Smooth muscle cell (in vitro differentiated cells): ENCODE measurements around the gene POU3F1. TPM values are rescaled to one million over a fixed set of nuclear protein-coding genes. Genes with fewer than 3 reads are reported as not detected.

ENCODE experiments used
- DNase-seq: peaks from one replicate; lab custom pipeline; 2025; ENCODE audit not compliant: unreplicated experiment; lab: John Stamatoyannopoulos, UW
- H2AFZ ChIP-seq: fragments of 200-600 bp; sonication (generic); 2 replicates; pipeline ENCODE4 v1.6.0; 2016; ENCODE audit warnings: antibody characterized with exemption, low read depth, mild to moderate bottlenecking
- H3F3A ChIP-seq: fragments of 200-600 bp; sonication (generic); 2 replicates; pipeline ENCODE4 v1.6.0; 2017; ENCODE audit warnings: antibody characterized with exemption, low read depth
- H3K27ac ChIP-seq: fragments of 200-600 bp; sonication (generic); 2 replicates; pipeline ENCODE4 v1.5.1; 2016; ENCODE audit warnings: low read depth, mild to moderate bottlenecking
- H3K27me3 ChIP-seq: fragments of 200-600 bp; sonication (generic); 2 replicates; pipeline ENCODE4 v1.6.1; 2016; ENCODE audit warnings: low read depth, mild to moderate bottlenecking
- H3K36me3 ChIP-seq: fragments of 200-600 bp; sonication (generic); 2 replicates; pipeline ENCODE4 v1.5.1; 2016; ENCODE audit warnings: low read depth
- H3K4me1 ChIP-seq: fragments of 200-600 bp; sonication (generic); 2 replicates; pipeline ENCODE4 v1.5.1; 2016; ENCODE audit warnings: low read depth
- H3K4me2 ChIP-seq: fragments of 200-600 bp; sonication (generic); 2 replicates; pipeline ENCODE4 v1.6.0; 2016; ENCODE audit warnings: mild to moderate bottlenecking
- H3K4me3 ChIP-seq: fragments of 200-600 bp; sonication (generic); 2 replicates; pipeline ENCODE4 v1.5.1; 2016; ENCODE audit warnings: mild to moderate bottlenecking
- H3K79me2 ChIP-seq: fragments of 200-600 bp; sonication (generic); 2 replicates; pipeline ENCODE4 v1.6.0; 2016; ENCODE audit warnings: low read depth, mild to moderate bottlenecking
- H3K9ac ChIP-seq: fragments of 200-600 bp; sonication (generic); 2 replicates; pipeline ENCODE4 v1.6.0; 2016; ENCODE audit warnings: low read depth
- H3K9me3 ChIP-seq: fragments of 200-600 bp; sonication (generic); replicated peaks from 2 replicates; pipeline ENCODE4 v1.5.1; 2016; ENCODE audit warnings: low read depth
- H4K20me1 ChIP-seq: fragments of 200-600 bp; sonication (generic); 2 replicates; pipeline ENCODE4 v1.6.0; 2016; ENCODE audit warnings: low read depth
- WGBS: methylation state at CpG from one replicate; pipeline ENCODE4 v1.1.7; 2016; ENCODE audit warnings: low lambda C conversion rate; 5-methylcytosine and 5-hydroxymethylcytosine counted together
- polyA plus RNA-seq: library from polyadenylated mRNA; unstranded; fragments of >200 nt; fragmentation: Nextera tagmentation; extraction: Ambion mirVana; gene quantifications from 2 replicates; pipeline ENCODE4 v1.2.1, GENCODE V29; 2016
- total RNA-seq: library from RNA; depleted of rRNA; stranded (reverse); fragments of >200 nt; gene quantifications from 2 replicates; pipeline ENCODE4 v1.2.3, GENCODE V29; 2014
- TF ChIP-seq, protein P1 (sequence below): fragments of 200-600 bp; sonication (generic); IDR thresholded peaks from 2 replicates; pipeline ENCODE4 v1.5.1; 2017; ENCODE audit warnings: borderline replicate concordance, mild to moderate bottlenecking, antibody characterized with exemption; ENCODE audit not compliant: insufficient read depth, poor library complexity, severe bottlenecking

POU3F1 gene
- total and polyA plus RNA-seq, 2 experiments from 2014 or later: 0.55 TPM; not detected in 1

- Histone ChIP-seq H3K4me1 (peaks cover 11% of the 10 kb centered on the region), H3K27ac (no peak overlapping the region), H3K4me3 (no peak overlapping the region), H3K9me3 (no peaks in the 10 kb centered on the region), H3K9ac (no peak overlapping the region), H3K36me3 (no peaks in the 10 kb centered on the region), H3K4me2 (no peak overlapping the region), H4K20me1 (no peaks in the 10 kb centered on the region), H3K27me3 (no peaks in the 10 kb centered on the region), H3F3A (no peaks in the 10 kb centered on the region), H3K79me2 (no peaks in the 10 kb centered on the region), H2AFZ (no peak overlapping the region)
- TF ChIP-seq, protein P1, sequence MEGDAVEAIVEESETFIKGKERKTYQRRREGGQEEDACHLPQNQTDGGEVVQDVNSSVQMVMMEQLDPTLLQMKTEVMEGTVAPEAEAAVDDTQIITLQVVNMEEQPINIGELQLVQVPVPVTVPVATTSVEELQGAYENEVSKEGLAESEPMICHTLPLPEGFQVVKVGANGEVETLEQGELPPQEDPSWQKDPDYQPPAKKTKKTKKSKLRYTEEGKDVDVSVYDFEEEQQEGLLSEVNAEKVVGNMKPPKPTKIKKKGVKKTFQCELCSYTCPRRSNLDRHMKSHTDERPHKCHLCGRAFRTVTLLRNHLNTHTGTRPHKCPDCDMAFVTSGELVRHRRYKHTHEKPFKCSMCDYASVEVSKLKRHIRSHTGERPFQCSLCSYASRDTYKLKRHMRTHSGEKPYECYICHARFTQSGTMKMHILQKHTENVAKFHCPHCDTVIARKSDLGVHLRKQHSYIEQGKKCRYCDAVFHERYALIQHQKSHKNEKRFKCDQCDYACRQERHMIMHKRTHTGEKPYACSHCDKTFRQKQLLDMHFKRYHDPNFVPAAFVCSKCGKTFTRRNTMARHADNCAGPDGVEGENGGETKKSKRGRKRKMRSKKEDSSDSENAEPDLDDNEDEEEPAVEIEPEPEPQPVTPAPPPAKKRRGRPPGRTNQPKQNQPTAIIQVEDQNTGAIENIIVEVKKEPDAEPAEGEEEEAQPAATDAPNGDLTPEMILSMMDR: no peak
- no peak for DNase-seq
- 100% methylated on average over 2 of the region's 2 CpGs for WGBS
These were observed 13.9 kb upstream of the POU3F1 start for GRCh38 chr1:38060498-38060897.

DNA sequence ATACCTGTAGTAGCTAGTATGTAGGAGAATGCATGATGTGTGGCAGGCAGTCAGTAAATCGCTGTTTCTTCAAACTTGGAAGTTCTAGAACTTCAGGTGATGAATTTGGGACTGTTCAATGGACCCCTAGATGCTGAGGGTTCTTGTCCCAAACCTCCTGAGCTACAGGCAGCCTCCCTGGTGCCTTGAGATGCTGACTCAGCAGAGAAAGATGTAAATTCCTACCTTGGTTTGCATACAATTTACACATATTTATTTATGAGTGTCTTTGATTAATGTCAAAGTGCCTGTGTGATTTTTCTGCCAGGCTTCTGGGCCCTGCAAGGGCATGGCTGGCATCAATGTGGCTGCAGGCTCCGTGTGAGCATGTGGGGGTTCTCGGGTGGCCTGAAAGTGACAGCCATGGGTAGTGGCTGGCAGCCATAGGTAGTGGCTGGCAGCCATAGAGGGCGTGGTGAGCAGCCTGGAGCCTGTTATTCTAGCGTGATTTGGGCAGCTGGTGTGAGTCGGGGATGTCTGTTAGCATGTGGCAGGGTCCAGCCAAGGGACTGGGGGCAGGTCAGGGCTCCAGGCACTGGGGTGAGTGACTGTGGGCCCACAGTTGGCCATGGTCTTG, 13.2 kb upstream of the POU3F1 start:
- Histone ChIP-seq H3K9ac (no peak overlapping the region), H2AFZ (no peak overlapping the region), H4K20me1 (no peaks in the 10 kb centered on the region), H3K27ac (no peak overlapping the region), H3K4me2 (no peak overlapping the region), H3K27me3 (no peaks in the 10 kb centered on the region), H3F3A (no peaks in the 10 kb centered on the region), H3K36me3 (no peaks in the 10 kb centered on the region), H3K9me3 (no peaks in the 10 kb centered on the region), H3K4me3 (no peak overlapping the region), H3K79me2 (no peaks in the 10 kb centered on the region), H3K4me1 (peaks cover 11% of the 10 kb centered on the region)
- 85% methylated on average over 6 of the region's 6 CpGs for WGBS
- DNase-seq: no peak
- TF ChIP-seq, protein P1: no peak

DNA sequence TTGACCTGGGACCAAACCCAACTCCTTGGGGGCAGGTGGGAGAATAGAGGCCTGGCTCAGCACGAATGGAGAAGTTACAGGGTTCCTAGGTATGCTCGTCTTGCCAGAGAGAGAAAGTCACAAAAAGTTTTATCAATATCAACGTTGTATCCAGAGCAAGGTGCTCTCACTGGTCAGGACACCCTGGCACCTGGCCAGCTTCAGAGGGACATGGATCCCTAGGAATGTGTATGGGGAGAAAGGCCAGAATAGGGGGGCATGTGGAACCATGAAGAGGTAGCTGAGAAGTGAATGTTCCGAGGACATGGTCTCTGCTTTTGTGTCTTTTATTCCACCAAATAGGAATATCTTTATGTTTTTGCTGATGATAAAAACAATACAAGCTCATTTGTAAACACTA, 9.4 kb upstream of the POU3F1 start:
- WGBS: 86% methylated on average over 4 of the region's 4 CpGs
- H3K79me2 ChIP-seq: no peaks in the 10 kb centered on the region
- no peaks in the 10 kb centered on the region for H3K9me3 ChIP-seq
- H3K4me3 ChIP-seq: no peak overlapping the region
- no peak overlapping the region for H3K27ac ChIP-seq
- no peaks in the 10 kb centered on the region for H3F3A ChIP-seq
- H3K4me2 ChIP-seq: no peak overlapping the region
- peaks cover 15% of the 10 kb centered on the region for H3K27me3 ChIP-seq
- no peak for DNase-seq
- H3K36me3 ChIP-seq: no peaks in the 10 kb centered on the region
- peaks cover 11% of the 10 kb centered on the region for H3K4me1 ChIP-seq
- no peaks in the 10 kb centered on the region for H4K20me1 ChIP-seq
- H2AFZ ChIP-seq: no peak overlapping the region
- H3K9ac ChIP-seq: no peak overlapping the region
- TF ChIP-seq, protein P1: no peak

DNA sequence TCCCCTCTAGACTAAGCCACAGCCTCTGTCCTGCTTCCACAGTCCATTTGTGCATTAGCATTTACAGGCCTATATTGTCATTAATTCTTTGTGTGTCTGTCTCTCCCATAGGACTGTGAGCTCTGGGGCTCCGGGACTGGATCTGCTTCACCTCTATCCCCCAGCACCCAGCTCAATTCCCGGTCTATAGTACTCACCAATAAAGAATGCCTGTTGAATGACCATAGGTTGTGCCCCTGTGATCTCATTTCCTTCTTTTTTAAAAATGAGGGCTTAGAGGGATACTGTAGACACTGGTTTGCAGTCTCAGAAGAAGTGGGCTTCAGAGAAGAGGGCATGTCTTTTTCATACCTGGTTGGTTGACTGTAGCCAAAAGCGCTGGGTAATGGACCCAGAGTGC, 8.8 kb upstream of the POU3F1 start:
- Histone ChIP-seq H3K9ac (no peak overlapping the region), H3K4me2 (no peak overlapping the region), H3K36me3 (no peaks in the 10 kb centered on the region), H3K27ac (no peak overlapping the region), H3K9me3 (no peaks in the 10 kb centered on the region), H4K20me1 (no peaks in the 10 kb centered on the region), H3K4me3 (no peak overlapping the region), H3K79me2 (no peaks in the 10 kb centered on the region), H3K4me1 (peaks cover 17% of the 10 kb centered on the region), H3F3A (no peaks in the 10 kb centered on the region), H3K27me3 (peaks cover 15% of the 10 kb centered on the region), H2AFZ (no peak overlapping the region)
- TF ChIP-seq, protein P1: no peak
- WGBS: 91% methylated on average over 3 of the region's 3 CpGs
- DNase-seq: no peak
